Activated T-cell treated with anti-CD3 and anti-CD28 coated beads, Interleukin-2, amount 50 U/mL, for 24 hours (primary cell): ENCODE measurements around the gene C3.
"Not testable (repeated sequence)": the region's sequence is repeated elsewhere in the genome, so short reads cannot be mapped to it uniquely, and the experiment has no call there.

Source experiments
- DNase-seq: peaks from one replicate; pipeline ENCODE4 v3.0.0-alpha.2; 2020
- H3K27ac Mint-ChIP-seq: 2 replicates; pipeline ENCODE4 v1.8.0; 2020; ENCODE audit warnings: mild to moderate bottlenecking, mixed read lengths
- H3K27me3 Mint-ChIP-seq: 2 replicates; pipeline ENCODE4 v1.8.0; 2020; ENCODE audit warnings: mixed read lengths
- H3K36me3 Mint-ChIP-seq: 2 replicates; pipeline ENCODE4 v1.8.0; 2020; ENCODE audit warnings: low read depth, mixed read lengths
- H3K4me1 Mint-ChIP-seq: 2 replicates; pipeline ENCODE4 v1.8.0; 2020; ENCODE audit warnings: low read depth, mixed read lengths
- H3K4me3 Mint-ChIP-seq: 2 replicates; pipeline ENCODE4 v1.8.0; 2020; ENCODE audit warnings: mild to moderate bottlenecking, moderate library complexity, mixed read lengths
- H3K9me3 Mint-ChIP-seq: 2 replicates; pipeline ENCODE4 v1.8.0; 2020; ENCODE audit warnings: mixed read lengths

C3 gene

DNA sequence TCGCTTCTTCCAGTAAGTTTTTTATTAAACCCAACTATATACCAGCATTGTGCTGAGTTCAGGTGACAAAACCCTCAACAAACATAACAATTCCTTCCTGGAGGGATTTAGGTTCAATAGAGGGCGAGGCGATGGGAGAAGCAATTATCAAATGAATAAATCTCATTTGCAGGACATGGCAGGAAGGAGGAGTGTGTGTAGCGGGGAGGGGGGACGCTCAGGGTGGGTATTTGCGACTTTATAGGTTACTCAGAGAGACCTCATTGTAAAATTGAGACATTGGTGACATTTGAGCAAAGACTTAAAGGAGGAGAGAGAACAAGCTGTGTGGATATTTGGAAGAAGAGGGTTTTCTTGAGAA, 3.9 kb downstream of the C3 start:
- peaks cover 14% of the 10 kb centered on the region for H3K4me1 Mint-ChIP-seq
- no peak for DNase-seq
- no peaks in the 10 kb centered on the region for H3K9me3 Mint-ChIP-seq
- no peak overlapping the region for H3K27ac Mint-ChIP-seq
- no peaks in the 10 kb centered on the region for H3K36me3 Mint-ChIP-seq
- no peak overlapping the region for H3K4me3 Mint-ChIP-seq
- peaks cover 2% of the 10 kb centered on the region for H3K27me3 Mint-ChIP-seq

DNA sequence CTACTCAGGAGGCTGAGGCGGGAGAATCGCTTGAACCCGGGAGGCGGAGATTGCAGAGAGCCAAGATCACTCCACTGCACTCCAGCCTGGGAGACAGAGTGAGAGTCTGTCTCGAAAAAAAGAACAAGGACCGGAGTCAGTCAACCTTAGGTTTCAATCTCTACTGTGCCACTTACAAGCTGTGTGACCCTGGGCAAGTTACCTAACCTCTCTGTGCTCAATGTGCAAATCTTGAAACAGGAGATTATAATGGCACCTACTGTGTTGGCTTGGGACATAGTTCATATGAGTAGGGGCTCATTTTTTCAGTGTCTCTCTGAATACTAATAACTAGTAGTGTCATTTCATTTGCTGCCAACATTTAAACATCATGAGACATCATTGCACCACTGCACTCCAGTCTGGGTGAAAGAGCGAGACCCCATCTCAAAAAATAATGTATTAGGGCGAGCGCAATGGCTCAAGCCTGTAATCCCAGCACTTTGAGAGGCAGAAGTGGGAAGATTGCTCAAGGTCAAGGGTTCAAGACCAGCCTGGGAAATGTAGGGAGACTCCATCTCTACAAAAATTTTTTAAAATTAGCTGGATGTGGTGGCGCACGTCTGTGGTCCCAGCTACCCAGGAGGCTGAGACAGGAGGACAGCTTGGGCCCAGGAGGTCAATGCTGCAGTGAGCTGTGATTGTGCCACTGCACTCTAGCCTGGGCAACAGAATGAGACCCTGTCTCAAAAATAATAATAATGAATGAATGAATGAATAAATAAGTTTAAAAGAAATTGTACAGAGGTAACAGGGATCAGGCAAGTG, 5.5 kb downstream of the C3 start:
- no peaks in the 10 kb centered on the region for H3K9me3 Mint-ChIP-seq

DNA sequence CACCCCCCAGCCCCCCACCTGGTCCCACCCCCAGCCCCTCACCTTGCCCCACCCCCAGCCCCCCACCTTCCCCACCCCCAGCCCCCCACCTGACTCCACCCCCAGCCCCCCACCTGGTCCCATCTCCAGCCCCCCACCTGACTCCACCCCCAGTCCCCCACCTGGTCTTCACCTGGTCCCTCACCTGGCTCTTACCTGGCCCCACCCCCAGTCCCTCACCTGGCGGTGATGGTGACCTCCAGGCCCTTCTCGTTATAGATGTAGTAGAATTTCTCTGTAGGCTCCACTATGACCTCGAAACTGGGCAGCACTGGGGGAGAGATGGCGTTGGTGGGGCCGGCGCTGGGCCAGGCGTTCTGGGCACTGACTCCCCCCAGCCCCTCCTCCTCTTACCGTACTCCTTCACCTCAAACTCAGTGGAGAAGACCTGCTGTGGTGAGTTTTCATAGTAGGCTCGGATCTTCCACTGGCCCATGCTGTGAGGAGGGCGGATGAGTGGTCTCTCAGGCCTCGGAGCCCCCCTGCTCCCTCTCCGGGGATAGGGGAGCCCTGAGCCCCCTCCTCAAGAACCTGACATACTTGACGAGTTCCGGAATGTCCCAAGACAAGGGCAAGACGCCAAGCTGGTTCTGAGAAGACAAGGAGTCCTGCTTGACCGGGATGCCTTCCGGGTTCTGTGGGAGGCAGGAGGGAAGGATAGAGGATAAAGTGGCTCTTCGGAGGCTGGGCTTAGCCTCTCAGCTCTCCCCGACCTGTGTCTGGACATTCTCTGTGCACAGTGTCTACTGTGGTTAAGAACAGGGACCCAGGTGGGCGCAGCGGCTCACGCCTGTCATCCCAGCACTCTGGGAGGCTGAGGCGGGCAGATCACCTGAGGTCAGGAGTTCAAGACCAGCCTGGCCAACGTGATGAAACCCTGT, 6.4 kb downstream of the C3 start:
- Mint-ChIP-seq H3K36me3 (no peaks in the 10 kb centered on the region), H3K9me3 (no peaks in the 10 kb centered on the region), H3K4me3 (no peak overlapping the region), H3K27me3 (peaks cover 26% of the 10 kb centered on the region), H3K27ac (no peak overlapping the region), H3K4me1 (peaks cover 14% of the 10 kb centered on the region)
- no peak for DNase-seq

More for the DNA sequence above, 5.5 kb downstream of the C3 start:
- no peak overlapping the region for H3K27ac Mint-ChIP-seq
- no peaks in the 10 kb centered on the region for H3K36me3 Mint-ChIP-seq
- DNase-seq = no peak
- H3K4me1 Mint-ChIP-seq = peaks cover 16% of the 10 kb centered on the region
- no peak overlapping the region for H3K4me3 Mint-ChIP-seq
- peaks cover 18% of the 10 kb centered on the region for H3K27me3 Mint-ChIP-seq

DNA sequence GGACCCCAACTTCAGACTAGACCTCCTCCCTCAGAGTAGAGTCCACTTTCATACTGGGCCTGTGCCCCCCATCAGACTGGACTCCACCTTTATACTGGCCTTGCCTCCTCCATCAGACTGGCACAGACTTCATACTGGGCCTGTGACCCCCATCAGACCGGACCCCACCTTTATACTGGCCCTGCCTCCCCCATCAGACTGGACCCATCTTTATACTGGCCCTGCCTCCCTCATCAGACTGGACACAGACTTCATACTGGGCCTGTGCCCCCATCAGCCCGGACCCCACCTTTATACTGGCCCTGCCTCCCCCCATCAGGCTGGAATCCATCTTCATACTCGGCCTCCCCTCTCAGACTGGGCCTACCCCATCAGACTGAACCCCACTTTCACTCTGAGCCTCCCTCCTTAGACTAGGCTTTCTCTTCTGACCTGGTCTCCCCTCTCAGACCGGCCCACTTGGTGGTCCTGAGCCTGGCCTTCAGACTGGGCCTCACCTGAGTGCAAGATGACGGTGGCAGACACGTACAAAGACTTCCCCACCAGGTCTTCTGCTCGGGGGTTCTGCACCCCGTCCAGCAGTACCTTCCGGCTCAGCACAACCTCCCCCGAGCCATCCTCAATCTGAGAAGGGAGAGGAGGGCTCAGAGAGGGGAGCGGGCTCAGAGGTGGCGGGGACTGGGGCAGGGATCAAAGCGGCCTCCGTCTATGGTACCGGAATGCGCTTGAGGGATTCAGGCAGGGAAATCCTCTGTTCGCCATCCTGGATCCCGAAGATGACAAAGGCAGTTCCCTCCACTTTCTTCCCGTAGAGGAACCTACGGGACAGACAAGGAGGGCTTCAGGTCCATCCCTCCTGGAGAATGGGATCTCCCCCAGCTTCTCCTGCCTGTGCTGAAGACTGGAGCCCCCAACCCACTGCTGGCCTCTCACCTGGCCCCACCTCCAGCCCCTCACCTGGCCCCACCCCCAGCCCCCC, 7.5 kb downstream of the C3 start:
- Mint-ChIP-seq H3K4me3 (no peak overlapping the region), H3K4me1 (peaks cover 14% of the 10 kb centered on the region), H3K27me3 (peaks cover 34% of the 10 kb centered on the region), H3K27ac (no peak overlapping the region), H3K9me3 (no peaks in the 10 kb centered on the region), H3K36me3 (no peaks in the 10 kb centered on the region)
- DNase-seq = no peak

DNA sequence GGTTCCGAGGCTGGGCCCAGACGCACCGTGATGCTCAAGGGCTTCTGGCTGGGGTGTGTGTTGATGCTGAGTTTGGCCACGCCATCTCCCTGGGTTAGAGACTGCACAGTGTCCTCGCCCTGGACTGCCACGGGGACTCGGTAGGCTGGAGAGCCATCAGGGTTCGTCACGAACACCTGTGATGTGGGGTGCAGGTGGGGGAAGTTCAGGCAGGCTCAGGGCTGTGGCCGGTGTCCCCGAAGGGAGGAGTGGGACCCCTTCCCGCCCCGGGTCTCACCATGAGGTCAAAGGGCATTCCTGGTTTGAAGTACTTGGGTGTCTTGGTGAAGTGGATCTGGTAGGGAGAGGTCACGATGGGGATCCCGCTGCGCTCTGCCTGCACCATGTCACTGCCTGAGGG, 8.2 kb downstream of the C3 start:
- no peak for DNase-seq
- Mint-ChIP-seq H3K4me1 (peaks cover 9% of the 10 kb centered on the region), H3K36me3 (no peaks in the 10 kb centered on the region), H3K27me3 (peaks cover 34% of the 10 kb centered on the region), H3K4me3 (no peak overlapping the region), H3K9me3 (no peaks in the 10 kb centered on the region), H3K27ac (no peak overlapping the region)

DNA sequence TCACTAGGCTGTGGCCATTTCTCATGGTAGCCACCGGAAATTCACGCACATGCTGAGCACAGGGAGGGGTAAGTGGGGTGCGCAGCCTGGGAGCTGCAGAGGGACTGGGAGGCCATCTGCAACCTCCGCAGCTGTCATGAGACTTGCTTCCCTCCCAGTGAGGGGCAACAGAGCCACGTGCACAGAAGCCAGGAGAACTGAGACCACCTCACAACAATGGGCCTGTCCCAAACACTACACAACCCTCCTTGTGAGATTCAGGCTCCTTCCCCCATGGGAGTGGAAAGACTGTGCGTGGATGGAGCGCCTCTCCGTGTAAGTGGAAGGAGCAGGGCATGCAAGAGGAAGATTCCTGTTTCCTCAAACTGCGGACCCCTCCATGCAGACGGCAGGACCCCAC, 8.8 kb downstream of the C3 start:
- Mint-ChIP-seq H3K27me3 (peaks cover 34% of the 10 kb centered on the region), H3K4me1 (peaks cover 9% of the 10 kb centered on the region), H3K4me3 (no peak overlapping the region), H3K9me3 (no peaks in the 10 kb centered on the region), H3K36me3 (no peaks in the 10 kb centered on the region), H3K27ac (no peak overlapping the region)
- DNase-seq = no peak

DNA sequence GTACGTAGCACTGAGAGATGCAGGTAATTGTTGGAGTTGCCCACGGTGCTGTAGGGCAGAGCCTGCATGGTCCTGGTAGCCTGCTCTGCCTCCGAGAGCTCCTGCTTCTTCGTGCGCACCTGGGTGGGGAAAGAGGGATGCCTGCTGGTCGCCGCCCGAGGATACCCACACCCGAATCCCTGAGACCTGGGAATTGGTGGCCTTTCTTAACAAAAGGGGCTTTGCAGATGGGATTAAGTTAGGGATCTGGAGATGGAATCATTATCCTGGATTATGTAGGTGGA, 9.4 kb downstream of the C3 start:
- Mint-ChIP-seq H3K4me1 (peaks cover 9% of the 10 kb centered on the region), H3K27me3 (peaks cover 34% of the 10 kb centered on the region), H3K9me3 (no peaks in the 10 kb centered on the region), H3K27ac (no peak overlapping the region), H3K36me3 (no peaks in the 10 kb centered on the region), H3K4me3 (no peak overlapping the region)
- no peak for DNase-seq

DNA sequence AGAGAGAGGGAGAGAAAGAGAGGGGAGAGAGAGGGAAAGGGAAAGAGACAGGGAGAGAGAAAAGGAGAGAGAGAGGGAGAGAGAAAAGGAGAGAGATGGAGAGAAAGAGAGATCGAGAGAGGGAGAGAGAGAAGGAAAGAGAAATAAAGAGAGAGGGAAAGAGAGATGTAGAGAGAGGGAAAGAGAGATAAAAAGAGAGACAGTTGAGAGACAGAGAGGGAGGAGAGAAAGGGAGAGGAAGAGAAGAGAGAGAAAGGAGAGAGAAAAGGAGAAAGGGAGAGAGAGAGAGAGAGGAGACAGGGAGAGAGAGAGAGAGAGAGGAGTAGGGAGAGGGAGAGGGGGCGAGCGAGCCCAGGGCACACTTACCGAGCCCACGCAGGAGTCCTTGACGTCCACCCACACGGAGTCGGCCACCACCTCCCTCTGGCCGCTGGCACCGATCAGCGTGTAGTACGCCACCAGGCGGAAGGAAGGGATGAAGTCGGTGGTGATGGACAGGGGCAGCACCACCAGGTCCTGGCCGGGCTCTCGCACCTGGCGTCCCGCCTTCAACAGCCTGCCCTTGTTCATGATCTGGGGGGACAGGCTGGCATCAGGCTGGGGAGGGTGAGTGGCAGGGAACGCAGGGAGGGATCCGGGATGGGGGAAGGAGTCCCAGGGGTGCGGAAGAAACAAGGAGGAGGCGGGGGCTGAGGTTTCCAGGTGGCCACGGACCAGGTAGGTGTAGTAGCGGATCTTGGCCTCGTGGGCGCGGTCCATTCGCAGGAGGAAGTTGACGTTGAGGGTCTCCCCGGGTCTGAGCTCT, 10.0 kb downstream of the C3 start:
- Mint-ChIP-seq H3K4me3 (no peak overlapping the region), H3K36me3 (no peaks in the 10 kb centered on the region), H3K27ac (no peak overlapping the region), H3K4me1 (peaks cover 9% of the 10 kb centered on the region), H3K9me3 (no peaks in the 10 kb centered on the region), H3K27me3 (peaks cover 34% of the 10 kb centered on the region)
- DNase-seq = no peak

DNA sequence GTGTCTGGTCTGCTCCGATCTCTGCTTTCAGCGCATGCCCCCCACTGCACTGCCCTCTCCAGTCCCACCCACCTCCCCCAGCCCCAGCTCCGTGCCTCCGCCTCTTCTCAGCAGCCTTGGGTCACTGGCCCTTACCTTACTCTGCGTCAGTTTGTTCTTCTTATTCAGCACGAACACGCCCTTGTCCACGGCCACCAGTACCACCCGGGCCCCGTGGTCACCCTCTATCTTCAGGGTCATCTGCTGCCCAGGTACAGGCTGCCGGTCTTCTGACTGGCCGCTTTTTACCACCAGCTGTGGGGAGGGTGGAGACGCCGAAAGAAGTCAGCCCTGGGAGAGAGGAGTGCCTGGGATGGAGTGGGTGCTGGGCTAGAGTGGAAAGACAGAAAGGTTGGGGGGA, 10.9 kb downstream of the C3 start:
- Mint-ChIP-seq H3K9me3 (no peaks in the 10 kb centered on the region), H3K27me3 (peaks cover 34% of the 10 kb centered on the region), H3K36me3 (no peaks in the 10 kb centered on the region), H3K4me1 (peaks cover 9% of the 10 kb centered on the region), H3K27ac (no peak overlapping the region), H3K4me3 (no peak overlapping the region)
- no peak for DNase-seq

DNA sequence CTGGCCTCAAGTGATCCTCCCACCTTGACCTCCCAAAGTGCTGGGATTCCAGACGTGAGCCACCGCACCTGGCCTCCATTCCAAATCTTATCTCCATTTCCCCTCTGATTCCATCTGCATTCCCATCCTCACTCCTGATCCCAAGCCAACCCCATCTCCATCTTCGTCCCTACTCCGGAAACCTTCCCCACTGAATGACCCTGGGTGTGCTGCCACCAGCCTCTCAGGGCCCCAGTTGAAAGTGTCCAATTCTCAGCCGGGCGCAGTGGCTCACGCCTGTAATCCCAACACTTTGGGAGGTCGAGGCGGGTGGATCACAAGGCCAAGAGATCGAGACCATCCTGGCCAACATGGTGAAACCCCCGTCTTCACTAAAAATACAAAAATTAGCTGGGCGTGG, 11.5 kb downstream of the C3 start:
- DNase-seq, H3K9me3 Mint-ChIP-seq, H3K4me3 Mint-ChIP-seq, H3K36me3 Mint-ChIP-seq, H3K4me1 Mint-ChIP-seq, H3K27ac Mint-ChIP-seq: not testable (repeated sequence)
- H3K27me3 Mint-ChIP-seq = peaks cover 34% of the 10 kb centered on the region

DNA sequence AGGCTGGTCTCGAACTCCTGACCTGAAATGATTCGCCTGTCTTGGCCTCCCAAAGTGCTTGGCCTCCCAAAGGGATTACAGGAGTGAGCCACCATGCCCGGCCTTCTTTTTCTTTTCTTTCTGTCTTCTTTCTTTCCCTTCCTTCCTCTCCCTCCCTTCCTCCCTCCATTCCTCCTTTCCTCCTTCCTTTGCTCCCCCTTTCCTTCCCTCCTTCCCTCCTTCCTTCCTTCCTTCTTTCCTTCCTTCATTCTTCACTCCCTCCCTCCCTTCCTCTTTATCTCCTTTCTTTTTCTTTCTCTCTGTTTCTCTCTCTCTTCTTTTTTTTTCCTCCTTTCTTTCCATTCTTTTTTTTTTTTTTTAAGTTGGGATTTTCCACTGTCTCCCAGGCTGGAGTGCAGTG, 12.1 kb downstream of the C3 start:
- no peak overlapping the region for H3K27ac Mint-ChIP-seq
- no peak overlapping the region for H3K4me3 Mint-ChIP-seq
- DNase-seq = no peak
- H3K27me3 Mint-ChIP-seq = peaks cover 34% of the 10 kb centered on the region
- peaks cover 9% of the 10 kb centered on the region for H3K4me1 Mint-ChIP-seq
- H3K36me3 Mint-ChIP-seq = no peaks in the 10 kb centered on the region
- H3K9me3 Mint-ChIP-seq = no peaks in the 10 kb centered on the region

DNA sequence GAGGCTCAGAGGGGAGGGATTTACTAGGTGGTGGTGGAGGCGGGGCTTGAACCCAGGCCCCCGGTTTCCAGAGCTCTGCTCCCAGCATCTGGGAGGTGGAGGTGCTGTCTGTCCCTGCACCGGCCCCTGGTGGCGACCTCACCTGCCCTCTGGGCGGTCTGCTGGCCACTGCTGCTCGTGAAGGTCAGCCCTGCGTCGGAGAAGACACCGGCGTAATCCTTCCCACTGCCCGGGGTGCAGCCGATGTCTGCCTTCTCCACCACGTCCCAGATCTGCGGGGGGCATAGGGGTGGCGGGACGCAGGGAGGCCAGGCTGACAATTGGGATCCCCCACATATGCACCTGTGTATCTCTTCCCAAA, 12.8 kb downstream of the C3 start:
- H3K36me3 Mint-ChIP-seq = no peaks in the 10 kb centered on the region
- no peak overlapping the region for H3K27ac Mint-ChIP-seq
- no peak overlapping the region for H3K4me3 Mint-ChIP-seq
- H3K27me3 Mint-ChIP-seq = peaks cover 34% of the 10 kb centered on the region
- no peak for DNase-seq
- H3K9me3 Mint-ChIP-seq = no peaks in the 10 kb centered on the region
- peaks cover 9% of the 10 kb centered on the region for H3K4me1 Mint-ChIP-seq

DNA sequence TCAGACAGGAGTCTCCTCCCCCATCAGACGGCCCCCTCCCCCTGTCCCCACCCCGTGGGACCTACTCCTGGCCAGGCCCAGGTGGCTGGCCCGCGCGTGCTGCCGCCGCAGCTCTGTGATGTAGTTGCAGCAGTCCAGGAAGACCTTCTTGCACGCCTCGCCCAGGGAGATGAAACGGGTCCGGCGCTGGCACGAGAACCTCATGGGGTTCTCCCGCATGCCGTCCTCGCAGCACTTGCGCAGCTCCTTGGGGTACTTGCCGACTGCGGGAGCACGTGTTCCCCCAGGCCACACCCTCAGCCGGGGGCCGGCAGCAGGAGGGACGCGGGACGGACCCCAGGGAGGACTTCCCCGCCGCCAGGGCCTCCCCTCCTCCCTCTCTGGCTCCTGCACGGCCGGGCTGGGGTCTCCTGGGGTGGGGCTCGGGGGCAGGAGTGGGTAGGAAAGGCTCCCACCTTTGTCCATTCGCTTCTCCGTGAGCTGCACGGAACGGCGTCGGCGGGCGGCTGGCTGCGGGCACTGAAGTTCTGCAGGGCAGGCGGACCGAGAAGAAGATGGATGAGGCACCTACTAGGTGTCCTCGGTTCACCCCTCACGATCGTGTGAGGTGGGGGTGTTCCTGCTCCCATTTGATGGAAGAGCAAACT, 13.3 kb downstream of the C3 start:
- H3K27me3 Mint-ChIP-seq = peaks cover 34% of the 10 kb centered on the region
- DNase-seq = no peak
- no peak overlapping the region for H3K4me3 Mint-ChIP-seq
- no peaks in the 10 kb centered on the region for H3K36me3 Mint-ChIP-seq
- H3K27ac Mint-ChIP-seq = no peak overlapping the region
- H3K4me1 Mint-ChIP-seq = peaks cover 9% of the 10 kb centered on the region
- no peaks in the 10 kb centered on the region for H3K9me3 Mint-ChIP-seq

DNA sequence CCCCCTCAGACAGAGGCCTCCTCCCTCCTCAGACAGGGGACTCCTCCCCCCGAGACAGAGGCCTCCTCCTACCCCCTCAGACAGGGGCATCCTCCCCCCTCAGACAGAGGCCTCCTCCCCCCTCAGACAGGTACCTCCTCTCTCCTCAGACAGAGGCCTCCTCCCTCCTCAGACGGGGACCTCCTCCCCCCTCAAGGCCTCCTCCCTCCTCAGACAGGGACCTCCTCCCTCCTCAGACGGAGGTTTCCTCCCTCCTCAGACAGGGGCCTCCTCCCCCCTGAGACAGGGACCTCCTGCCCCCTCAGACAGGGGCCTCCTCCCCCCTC, 13.9 kb downstream of the C3 start:
- Mint-ChIP-seq H3K27me3 (peaks cover 32% of the 10 kb centered on the region), H3K27ac (no peak overlapping the region)

More for the DNA sequence above, 13.9 kb downstream of the C3 start:
- Mint-ChIP-seq H3K4me3 (no peak overlapping the region), H3K9me3 (no peaks in the 10 kb centered on the region), H3K36me3 (no peaks in the 10 kb centered on the region), H3K4me1 (peaks cover 9% of the 10 kb centered on the region)
- no peak for DNase-seq
